OCI-LY7 (cell line): ENCODE data around the gene CACNA1H. TPM values are rescaled to one million over a fixed set of nuclear protein-coding genes. Genes with fewer than 3 reads are reported as not detected.

ENCODE experiments used
- BruUV-seq: library from RNA; stranded (reverse); fragments of 400-500 nt; replicated peaks from 2 replicates; lab custom pipeline; 2021; lab: Mats Ljungman, UMichigan
- CTCF ChIA-PET: fragments of 300-600 bp; sonication (Branson Sonifier 250); formaldehyde crosslinking; loops from one replicate; lab custom pipeline; 2022; ENCODE audit warnings: antibody characterized with exemption; ENCODE audit not compliant: unreplicated experiment; lab: Charles Lee
- POLR2A ChIA-PET: fragments of 300-600 bp; sonication (Branson Sonifier 250); formaldehyde crosslinking; loops from one replicate; lab custom pipeline; 2022; ENCODE audit warnings: antibody characterized with exemption; lab: Charles Lee
- DNase-seq: peaks from one replicate; pipeline ENCODE4 v3.0.0-alpha.2; 2015; ENCODE audit warnings: low spot score
- H2AFZ ChIP-seq: fragments of 200-600 bp; sonication (generic), shearing (Covaris generic); 2 replicates; pipeline ENCODE4 v1.6.1; 2014; ENCODE audit warnings: mild to moderate bottlenecking, antibody characterized with exemption, low read length, moderate library complexity
- H3K27ac ChIP-seq: fragments of 200-600 bp; sonication (generic); 2 replicates; pipeline ENCODE4 v1.5.1; 2014; ENCODE audit warnings: mixed run types, low read depth, mild to moderate bottlenecking, moderate library complexity, low read length, inconsistent platforms; ENCODE audit not compliant: poor library complexity, severe bottlenecking
- H3K36me3 ChIP-seq: fragments of 200-600 bp; sonication (generic); 2 replicates; pipeline ENCODE4 v1.6.1; 2014; ENCODE audit warnings: mild to moderate bottlenecking, antibody characterized with exemption, low read length, moderate library complexity, mixed read lengths; ENCODE audit not compliant: insufficient read depth
- H3K4me1 ChIP-seq: fragments of 200-600 bp; sonication (generic); 2 replicates; pipeline ENCODE4 v1.5.1; 2014; ENCODE audit warnings: mild to moderate bottlenecking, low read length; ENCODE audit not compliant: insufficient read depth, poor library complexity, severe bottlenecking
- H3K4me2 ChIP-seq: fragments of 200-600 bp; sonication (generic); 2 replicates; pipeline ENCODE4 v1.6.1; 2014; ENCODE audit warnings: mild to moderate bottlenecking, low read length
- H3K4me3 ChIP-seq: fragments of 200-600 bp; sonication (generic); 2 replicates; pipeline ENCODE4 v1.5.1; 2014; ENCODE audit warnings: mild to moderate bottlenecking, low read depth, low read length; ENCODE audit not compliant: poor library complexity, severe bottlenecking
- H3K79me2 ChIP-seq: fragments of 200-600 bp; sonication (generic); 2 replicates; pipeline ENCODE4 v1.6.1; 2016; ENCODE audit warnings: low read depth, mild to moderate bottlenecking, low read length, moderate library complexity, mixed read lengths; ENCODE audit not compliant: insufficient read depth
- H3K9me2 ChIP-seq: fragments of 200-600 bp; sonication (generic); 2 replicates; pipeline ENCODE4 v1.6.1; 2016; ENCODE audit warnings: mild to moderate bottlenecking, low read length, mixed read lengths; ENCODE audit not compliant: insufficient read depth
- H3K9me3 ChIP-seq: fragments of 200-600 bp; sonication (generic); 2 replicates; pipeline ENCODE4 v1.6.1; 2014; ENCODE audit warnings: mild to moderate bottlenecking, mixed run types, low read length, mixed read lengths
- H4K20me1 ChIP-seq: fragments of 200-600 bp; sonication (generic); 2 replicates; pipeline ENCODE4 v1.6.1; 2014; ENCODE audit warnings: mild to moderate bottlenecking, antibody characterized with exemption, low read length, moderate library complexity, mixed read lengths; ENCODE audit not compliant: insufficient read depth
- EZH2phosphoT487 ChIP-seq: fragments of 200-600 bp; sonication (generic); IDR thresholded peaks from 2 replicates; pipeline ENCODE4 v1.6.1; 2018; ENCODE audit warnings: low read depth, borderline replicate concordance, mild to moderate bottlenecking, mixed run types, antibody characterized with exemption, low read length, moderate library complexity, mixed read lengths
- intact Hi-C: fragments of 100-400 bp; cut with micrococcal nuclease; formaldehyde crosslinking; loops from one replicate; pipeline ENCODE4 v1.10.0; 2022; ENCODE audit not compliant: unreplicated experiment
- total RNA-seq, 2 experiments: library from RNA; depleted of rRNA in 1 of 2; stranded (reverse); fragments of >200 nt in 1 of 2; shearing (Covaris generic) in 1 of 2; gene quantifications; 2 replicates each; pipeline ENCODE4 v1.2.3, GENCODE V29; 2014 to 2022
- TF ChIP-seq, protein P1 (sequence below): fragments of 200-600 bp; sonication (generic); conservative IDR thresholded peaks from 2 replicates; pipeline ENCODE4 v1.5.1; 2014; ENCODE audit warnings: mild to moderate bottlenecking, antibody characterized with exemption, low read length, moderate library complexity, mixed read lengths

Gene CACNA1H
- total RNA-seq, 2 experiments from 2014 or later: not detected

DNA sequence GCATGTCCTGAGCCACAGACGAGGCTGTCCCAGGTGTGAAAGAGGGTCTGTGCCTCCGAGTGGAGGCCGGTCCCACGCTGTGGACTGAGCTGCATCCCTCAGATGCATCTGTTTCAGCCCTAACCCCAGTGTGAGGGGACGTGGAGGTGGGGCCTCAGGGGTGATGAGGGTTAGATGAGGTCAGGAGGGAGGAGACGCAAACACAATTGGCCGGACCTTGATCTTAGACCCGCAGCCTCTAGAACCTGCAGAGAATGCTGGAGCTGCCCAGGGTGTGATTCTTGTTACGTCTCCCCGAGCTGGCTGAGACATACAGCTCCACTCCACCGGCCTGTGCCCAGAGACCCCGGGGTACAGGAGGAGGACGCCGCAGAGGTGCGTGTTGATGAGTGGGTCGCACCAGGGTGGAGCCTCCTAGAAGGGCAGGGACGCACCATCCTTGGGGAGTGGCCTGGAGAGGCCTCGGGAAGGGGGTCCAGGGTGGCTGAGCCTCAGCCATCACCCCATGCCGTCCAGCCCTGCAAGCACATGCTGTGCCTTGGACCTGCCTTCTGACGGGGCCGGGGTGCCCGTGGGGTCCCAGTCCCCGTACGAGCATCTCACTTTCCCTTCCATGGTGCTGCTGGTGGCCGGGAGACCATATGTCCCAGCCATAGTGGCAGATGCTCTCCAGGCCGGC lies 40.3 kb upstream of the CACNA1H start:
- BruUV-seq: no TSS peak
- H3K4me1 ChIP-seq: no peaks in the 10 kb centered on the region
- POLR2A ChIA-PET: no interaction called here

DNA sequence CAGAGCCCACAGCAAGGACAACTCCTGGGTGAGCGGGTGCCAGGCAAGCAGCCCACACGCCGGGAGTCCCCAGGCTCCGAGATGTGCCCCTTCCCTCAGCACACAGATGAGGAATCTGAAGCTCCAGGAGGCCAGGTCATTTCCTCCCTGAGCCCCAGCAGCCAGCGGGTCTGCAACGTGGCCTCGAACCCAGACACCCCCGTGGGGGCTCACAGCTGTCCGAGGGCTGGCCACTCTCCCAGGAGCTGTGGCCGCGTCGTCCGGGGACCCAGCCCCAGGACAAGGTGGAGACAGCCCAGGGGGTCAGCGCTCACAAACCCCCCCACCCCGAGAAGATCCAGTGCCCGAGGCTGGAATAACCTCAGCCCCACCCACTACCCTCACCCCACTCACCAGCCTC lies 39.4 kb upstream of the CACNA1H start:
- ChIA-PET CTCF (no interaction called here), POLR2A (no interaction called here)
- BruUV-seq: no TSS peak
- H3K27ac ChIP-seq: no peak overlapping the region
- H2AFZ ChIP-seq: no peak overlapping the region
- no peaks in the 10 kb centered on the region for H3K4me1 ChIP-seq
- no peaks in the 10 kb centered on the region for H3K79me2 ChIP-seq
- TF ChIP-seq, protein P1, sequence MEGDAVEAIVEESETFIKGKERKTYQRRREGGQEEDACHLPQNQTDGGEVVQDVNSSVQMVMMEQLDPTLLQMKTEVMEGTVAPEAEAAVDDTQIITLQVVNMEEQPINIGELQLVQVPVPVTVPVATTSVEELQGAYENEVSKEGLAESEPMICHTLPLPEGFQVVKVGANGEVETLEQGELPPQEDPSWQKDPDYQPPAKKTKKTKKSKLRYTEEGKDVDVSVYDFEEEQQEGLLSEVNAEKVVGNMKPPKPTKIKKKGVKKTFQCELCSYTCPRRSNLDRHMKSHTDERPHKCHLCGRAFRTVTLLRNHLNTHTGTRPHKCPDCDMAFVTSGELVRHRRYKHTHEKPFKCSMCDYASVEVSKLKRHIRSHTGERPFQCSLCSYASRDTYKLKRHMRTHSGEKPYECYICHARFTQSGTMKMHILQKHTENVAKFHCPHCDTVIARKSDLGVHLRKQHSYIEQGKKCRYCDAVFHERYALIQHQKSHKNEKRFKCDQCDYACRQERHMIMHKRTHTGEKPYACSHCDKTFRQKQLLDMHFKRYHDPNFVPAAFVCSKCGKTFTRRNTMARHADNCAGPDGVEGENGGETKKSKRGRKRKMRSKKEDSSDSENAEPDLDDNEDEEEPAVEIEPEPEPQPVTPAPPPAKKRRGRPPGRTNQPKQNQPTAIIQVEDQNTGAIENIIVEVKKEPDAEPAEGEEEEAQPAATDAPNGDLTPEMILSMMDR: no peak
- TF ChIP-seq EZH2phosphoT487: no peak
- no peaks in the 10 kb centered on the region for H3K9me2 ChIP-seq
- intact Hi-C loops: no loop called here
- H3K4me3 ChIP-seq: no peak overlapping the region
- no peaks in the 10 kb centered on the region for H3K9me3 ChIP-seq
- no peak overlapping the region for H3K4me2 ChIP-seq
- H3K36me3 ChIP-seq: no peaks in the 10 kb centered on the region
- no peaks in the 10 kb centered on the region for H4K20me1 ChIP-seq
- DNase-seq: no peak

More for the DNA sequence above, 40.3 kb upstream of the CACNA1H start:
- DNase-seq: no peak
- no peak overlapping the region for H3K27ac ChIP-seq
- no peak overlapping the region for H3K4me3 ChIP-seq
- H3K9me3 ChIP-seq: no peaks in the 10 kb centered on the region
- no peaks in the 10 kb centered on the region for H3K9me2 ChIP-seq
- intact Hi-C loops: no loop called here
- TF ChIP-seq, protein P1: no peak
- TF ChIP-seq EZH2phosphoT487: no peak
- H2AFZ ChIP-seq: no peak overlapping the region
- H4K20me1 ChIP-seq: no peaks in the 10 kb centered on the region
- no peaks in the 10 kb centered on the region for H3K36me3 ChIP-seq
- H3K4me2 ChIP-seq: no peak overlapping the region
- CTCF ChIA-PET: no interaction called here
- no peaks in the 10 kb centered on the region for H3K79me2 ChIP-seq

DNA sequence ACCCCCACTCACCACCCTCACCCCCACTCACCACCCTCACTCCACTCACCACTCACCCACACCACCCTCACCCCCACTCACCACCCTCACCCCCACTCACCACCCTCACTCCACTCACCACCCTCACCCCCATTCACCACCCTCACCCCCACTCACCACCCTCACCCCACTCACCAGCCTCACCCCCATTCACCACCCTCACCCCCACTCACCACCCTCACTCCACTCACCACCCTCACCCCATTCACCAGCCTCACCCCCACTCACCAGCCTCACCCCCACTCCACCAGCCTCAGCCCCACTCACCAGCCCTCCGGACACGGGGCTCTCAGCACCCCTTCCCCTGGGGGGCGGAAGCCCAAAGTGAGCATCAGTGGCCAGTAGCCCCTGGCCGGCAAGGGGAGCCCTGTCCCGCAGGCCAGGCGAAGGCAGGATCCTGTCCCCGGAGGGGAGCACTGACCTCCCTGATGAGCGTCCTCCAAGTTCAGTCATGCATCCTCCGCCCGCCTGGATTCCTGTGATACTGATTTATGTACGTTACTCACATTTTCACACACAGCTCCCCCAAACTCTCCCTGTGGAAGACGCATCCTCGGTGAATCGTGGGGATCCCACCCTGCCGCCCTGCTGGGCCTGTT lies 38.9 kb upstream of the CACNA1H start:
- Histone ChIP-seq H3K9me2 (no peaks in the 10 kb centered on the region), H3K36me3 (no peaks in the 10 kb centered on the region), H3K27ac (no peak overlapping the region), H3K79me2 (no peaks in the 10 kb centered on the region), H3K4me2 (no peak overlapping the region), H2AFZ (no peak overlapping the region), H4K20me1 (no peaks in the 10 kb centered on the region), H3K9me3 (no peaks in the 10 kb centered on the region), H3K4me3 (no peak overlapping the region), H3K4me1 (no peaks in the 10 kb centered on the region)
- no peak for DNase-seq
- TF ChIP-seq EZH2phosphoT487: no peak
- TF ChIP-seq, protein P1: no peak
- intact Hi-C loops: no loop called here
- ChIA-PET CTCF (no interaction called here), POLR2A (no interaction called here)
- BruUV-seq: no TSS peak
